Cerebellar nuclear complex (tissue), 1 donor: ENCODE data around the gene AHRR.
"Not testable (repeated sequence)": the region's sequence is repeated elsewhere in the genome, so short reads cannot be mapped to it uniquely, and the experiment has no call there.

Experiments
- DNase-seq, 2 experiments: peaks; one replicate each; lab custom pipeline; 2025; lab: John Stamatoyannopoulos, UW

Gene AHRR

GRCh38 chr5:459562-460272, 138.2 kb downstream of the AHRR start:
- no peak for DNase-seq

GRCh38 chr5:460273-460625, 138.7 kb downstream of the AHRR start:
- no peak for DNase-seq

DNA sequence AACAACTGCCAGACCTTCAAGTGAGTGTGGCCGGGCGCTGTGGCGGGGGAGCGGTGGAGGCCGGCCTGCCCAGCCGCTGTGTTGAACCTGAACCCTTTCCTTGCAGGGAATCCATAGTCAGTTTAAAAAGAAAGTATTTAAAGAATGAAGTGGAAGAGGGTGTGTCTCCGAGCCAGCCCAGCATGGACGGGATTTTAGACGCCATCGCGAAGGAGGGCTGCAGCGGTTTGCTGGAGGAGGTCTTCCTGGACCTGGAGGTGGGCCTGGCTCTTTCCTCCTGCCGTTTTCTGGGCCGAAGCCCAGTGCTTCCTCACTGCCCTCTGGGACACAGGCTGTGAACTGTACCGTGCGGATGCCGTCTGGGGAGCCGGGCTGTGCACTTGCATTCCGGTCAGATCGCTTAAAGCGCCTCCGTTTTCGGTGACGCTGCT, 140.6 kb downstream of the AHRR start:
- DNase-seq, result no peak

GRCh38 chr5:463301-463700, 141.8 kb downstream of the AHRR start:
- DNase-seq, result no peak

DNA sequence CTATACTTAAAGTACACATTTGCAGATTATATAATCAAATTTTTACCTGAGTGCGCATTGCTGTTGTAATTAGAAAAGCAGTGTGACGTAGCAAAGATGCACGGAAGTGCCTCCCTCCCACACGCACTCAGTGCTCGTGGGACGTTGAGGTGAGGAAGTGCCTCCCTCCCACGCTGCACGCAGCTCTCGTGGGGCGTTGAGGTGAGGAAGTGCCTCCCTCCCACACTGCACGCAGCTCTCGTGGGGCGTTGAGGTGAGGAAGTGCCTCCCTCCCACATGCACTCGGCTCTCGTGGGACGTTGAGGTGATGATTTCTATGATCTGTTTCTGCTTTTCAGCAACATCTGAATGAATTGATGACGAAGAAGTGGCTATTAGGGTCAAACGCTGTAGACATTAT, 142.4 kb downstream of the AHRR start:
- DNase-seq, result no peak

DNA sequence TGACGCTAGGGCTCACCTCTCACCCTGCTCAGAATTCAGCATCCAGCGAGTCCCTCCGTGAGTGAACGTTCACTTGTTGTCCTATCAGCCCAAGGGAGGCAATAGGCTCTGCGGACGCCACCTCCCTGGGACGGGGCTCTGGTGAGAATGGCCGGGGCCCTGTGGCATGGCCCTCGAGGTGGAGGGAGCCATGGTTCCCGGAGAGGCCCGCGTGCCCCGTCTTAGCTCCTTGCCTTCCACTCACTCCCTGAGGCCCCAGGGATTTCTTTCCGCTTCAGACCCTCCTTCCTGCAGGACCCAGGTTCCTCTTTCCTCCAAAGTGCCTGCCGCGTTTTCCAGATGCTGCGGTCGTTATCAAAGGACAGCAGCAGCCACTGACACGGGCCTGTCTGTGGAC, 142.9 kb downstream of the AHRR start:
- DNase-seq, result no peak

- no peak for DNase-seq
These were observed 143.5 kb downstream of the AHRR start for GRCh38 chr5:464843-465590.

DNA sequence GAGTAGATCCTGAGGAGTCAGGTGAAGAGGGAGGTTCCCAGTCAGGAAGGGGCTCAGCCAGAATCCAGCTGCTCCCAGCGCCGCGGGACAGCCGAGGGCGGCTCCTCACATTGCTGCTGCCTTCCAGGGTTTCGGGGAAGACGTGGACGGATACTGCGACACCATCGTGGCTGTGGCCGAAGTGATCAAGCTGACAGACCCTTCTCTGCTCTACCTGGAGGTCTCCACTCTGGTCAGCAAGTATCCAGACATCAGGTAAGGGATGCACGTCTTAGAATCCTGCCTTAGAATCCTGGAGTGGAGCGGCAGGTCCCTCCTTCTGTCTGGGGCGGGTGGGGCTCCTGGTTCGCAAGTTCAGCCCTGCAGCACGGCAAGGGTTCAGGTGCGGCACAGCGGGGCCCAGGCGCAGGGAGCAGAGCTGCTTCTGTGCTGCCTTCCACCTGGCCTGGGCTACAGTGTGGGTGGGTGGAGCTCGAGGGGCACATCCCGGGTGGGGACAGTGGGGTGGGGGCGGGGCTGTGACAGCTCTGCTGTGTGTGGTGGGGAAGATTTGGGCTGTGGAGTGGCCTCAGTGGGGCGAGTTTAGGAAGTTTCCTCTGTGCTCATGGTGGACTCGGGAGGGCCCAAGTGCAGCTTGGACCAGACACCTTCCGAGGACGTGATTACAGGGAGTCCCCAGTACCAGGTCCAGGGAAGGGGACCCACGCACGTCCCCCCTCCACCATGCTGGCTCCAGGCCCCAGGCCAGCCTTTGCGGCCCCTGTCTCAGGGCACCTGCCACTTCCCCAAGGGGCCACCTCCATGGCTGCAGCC, 144.3 kb downstream of the AHRR start:
- no peak for DNase-seq

DNA sequence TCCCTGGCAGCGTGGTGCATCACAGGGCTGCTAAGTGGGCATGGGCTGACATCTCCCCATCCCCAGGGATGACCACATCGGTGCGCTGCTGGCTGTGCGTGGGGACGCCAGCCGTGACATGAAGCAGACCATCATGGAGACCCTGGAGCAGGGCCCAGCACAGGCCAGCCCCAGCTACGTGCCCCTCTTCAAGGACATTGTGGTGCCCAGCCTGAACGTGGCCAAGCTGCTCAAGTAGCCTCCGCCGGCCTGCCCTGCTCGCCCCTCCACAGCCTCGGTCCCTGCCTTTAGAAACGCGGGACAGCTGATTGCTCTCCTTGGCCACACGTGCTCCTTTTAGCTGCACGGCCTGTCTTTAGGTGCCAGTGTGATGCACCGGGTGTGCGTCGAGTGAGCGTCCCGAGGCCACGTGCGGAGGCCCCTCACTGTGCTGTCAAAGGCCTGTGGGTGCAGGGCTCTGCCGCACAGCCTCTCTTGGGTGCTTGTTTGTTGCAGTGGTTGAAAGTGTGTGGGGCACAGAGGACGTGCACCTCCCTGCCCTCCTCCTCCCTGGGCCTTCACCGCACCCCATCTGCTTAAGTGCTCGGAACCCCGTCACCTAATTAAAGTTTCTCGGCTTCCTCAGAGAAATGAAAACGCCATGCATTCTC, 145.3 kb downstream of the AHRR start:
- DNase-seq, result no peak

DNA sequence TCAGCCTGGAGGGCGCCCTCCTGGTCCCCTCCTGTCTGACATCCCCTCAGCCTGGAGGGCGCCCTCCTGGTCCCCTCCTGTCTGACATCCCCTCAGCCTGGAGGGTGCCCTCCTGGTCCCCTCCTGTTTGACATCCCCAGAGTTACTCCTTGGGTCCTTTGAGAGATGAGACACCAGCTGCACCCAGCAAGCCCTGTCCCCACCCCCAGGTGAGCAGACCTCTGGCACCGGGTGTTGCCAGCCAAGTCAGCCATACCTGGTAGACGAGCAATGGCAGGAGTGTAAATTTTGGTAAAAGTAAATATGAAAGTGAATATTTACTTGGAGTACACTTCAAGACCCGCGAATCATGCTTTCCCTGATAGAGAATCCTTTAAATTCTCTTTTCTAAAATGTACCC, 146.9 kb downstream of the AHRR start:
- DNase-seq, result no peak

GRCh38 chr5:469752-470483, 148.4 kb downstream of the AHRR start:
- DNase-seq, result no peak

- DNase-seq, result no peak
These were observed 149.6 kb downstream of the AHRR start for GRCh38 chr5:470961-471749.

GRCh38 chr5:471750-472058, 150.2 kb downstream of the AHRR start:
- no peak for DNase-seq

- DNase-seq, result no peak
These were observed 150.7 kb downstream of the AHRR start for GRCh38 chr5:472076-472655.

GRCh38 chr5:472656-473550, 151.4 kb downstream of the AHRR start:
- peak; percentile 17 to 21 for DNase-seq

GRCh38 chr5:473551-474192, 152.2 kb downstream of the AHRR start:
- DNase-seq, result peak in 1 of 2 experiments; percentile 6

- DNase-seq, result not testable (repeated sequence)
These were observed 152.8 kb downstream of the AHRR start for GRCh38 chr5:474232-474839.

GRCh38 chr5:474840-475661, 153.5 kb downstream of the AHRR start:
- DNase-seq, result no peak
